Measurements from ENCODE around the gene FGF19.

GRCh38 chr11:69664103-69664775 lies 39.6 kb downstream of the FGF19 start:
- TF ChIP-seq CTCF (IDR thresholded peaks at IDR 0.05) (no peak), ZFX (IDR thresholded peaks at IDR 0.05; ENCODE audit: borderline replicate concordance) (no peak)

Data from 22Rv1 (cell line).